ENCODE measurements around the gene RASSF8. TPM values are rescaled to one million over a fixed set of nuclear protein-coding genes. Genes with fewer than 3 reads are reported as not detected.

Gene RASSF8
- total and polyA plus RNA-seq, 4 experiments from 2014 or later, result not detected

DNA sequence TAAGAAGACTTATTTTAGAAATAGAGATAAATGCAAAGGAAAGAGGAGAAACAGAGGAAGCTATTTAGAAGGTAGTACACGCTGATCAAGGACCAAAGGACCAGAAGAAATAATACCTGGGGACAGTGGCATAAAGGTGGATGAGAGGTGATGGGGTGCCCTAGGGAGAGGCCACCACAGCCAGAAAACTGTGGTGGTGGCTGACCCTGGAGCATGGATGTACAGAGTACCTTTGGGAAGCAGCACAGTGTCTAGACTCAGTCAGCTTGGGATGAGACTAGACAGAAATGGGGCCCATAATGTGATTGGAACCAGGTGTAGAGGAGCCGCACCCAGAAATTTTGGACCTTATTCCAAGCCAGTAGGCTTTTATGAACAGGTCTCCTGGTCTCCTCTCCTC lies 17.2 kb downstream of the RASSF8 start:
- H3K4me1 ChIP-seq (ENCODE audit: insufficient read depth, low read length), result no peaks in the 10 kb centered on the region
- no peaks in the 10 kb centered on the region for H3K9me3 ChIP-seq (ENCODE audit: control insufficient read depth in 1 of 2, low read length in 2 of 2)
- Mint-ChIP-seq H3K27ac (no peak overlapping the region), H3K4me1 (peaks cover 0 to 4% (median under 1%) of the 10 kb centered on the region in 4 donors), H3K27me3 (peaks cover 9 to 14% of the 10 kb centered on the region in 2 donors), H3K36me3 (no peaks in the 10 kb centered on the region), H3K9me3 (peaks cover 0 to 1% (median 0%) of the 10 kb centered on the region in 8 donors), H3K4me3 (no peak overlapping the region)
- intact Hi-C loops (cut with micrococcal nuclease), result no loop called here
- no peak overlapping the region for H3K4me3 ChIP-seq (ENCODE audit: low read length in 2 of 2)
- ChIA-PET POLR2A (ENCODE audit: partially characterized antibody) (no interaction called here), CTCF (ENCODE audit: partially characterized antibody) (no interaction called here)
- DNase-seq, result no peak
- no peaks in the 10 kb centered on the region for H3K36me3 ChIP-seq (ENCODE audit: insufficient read depth, low read length)
- no peaks in the 10 kb centered on the region for H3K27me3 ChIP-seq (ENCODE audit: insufficient read depth, low read length)
- H3K27ac ChIP-seq (ENCODE audit: low read depth, low read length), result no peak overlapping the region

DNA sequence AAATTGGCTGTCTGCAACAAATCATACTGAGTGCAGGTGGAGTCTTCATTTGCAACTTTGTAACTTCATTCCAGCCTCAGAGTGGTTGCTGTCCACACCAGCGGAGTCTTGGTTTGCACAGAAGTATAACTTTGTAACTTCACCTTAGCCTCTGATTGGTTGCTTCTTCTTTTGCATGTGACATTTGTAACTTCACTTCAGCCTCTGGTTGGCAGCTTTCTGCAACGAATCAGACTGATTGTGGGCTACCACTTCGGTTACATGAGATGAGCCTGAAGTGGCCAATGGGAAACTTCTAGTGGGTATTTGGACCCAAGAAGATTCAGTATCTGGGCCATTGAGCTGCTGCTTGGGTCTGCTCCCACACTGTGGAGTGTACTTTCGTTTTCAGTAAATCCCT lies 17.8 kb downstream of the RASSF8 start:
- Histone ChIP-seq H3K36me3 (ENCODE audit: insufficient read depth, low read length) (no peaks in the 10 kb centered on the region), H3K9me3 (ENCODE audit: control insufficient read depth in 1 of 2, low read length in 2 of 2) (no peaks in the 10 kb centered on the region), H3K4me1 (ENCODE audit: insufficient read depth, low read length) (no peaks in the 10 kb centered on the region), H3K4me3 (ENCODE audit: low read length in 2 of 2) (no peak overlapping the region), H3K27me3 (ENCODE audit: insufficient read depth, low read length) (no peaks in the 10 kb centered on the region), H3K27ac (ENCODE audit: low read depth, low read length) (no peak overlapping the region)
- Mint-ChIP-seq H3K4me1 (peaks cover 0 to 4% (median under 1%) of the 10 kb centered on the region in 4 donors), H3K9me3 (peaks cover 0 to 1% (median 0%) of the 10 kb centered on the region in 8 donors), H3K27ac (no peak overlapping the region), H3K4me3 (no peak overlapping the region), H3K36me3 (no peaks in the 10 kb centered on the region), H3K27me3 (peaks cover 7 to 10% of the 10 kb centered on the region in 2 donors)
- POLR2A ChIA-PET (ENCODE audit: partially characterized antibody), result no interaction called here
- CTCF ChIA-PET (ENCODE audit: partially characterized antibody), result no interaction called here
- intact Hi-C loops (cut with micrococcal nuclease), result no loop called here
- no peak for DNase-seq

DNA sequence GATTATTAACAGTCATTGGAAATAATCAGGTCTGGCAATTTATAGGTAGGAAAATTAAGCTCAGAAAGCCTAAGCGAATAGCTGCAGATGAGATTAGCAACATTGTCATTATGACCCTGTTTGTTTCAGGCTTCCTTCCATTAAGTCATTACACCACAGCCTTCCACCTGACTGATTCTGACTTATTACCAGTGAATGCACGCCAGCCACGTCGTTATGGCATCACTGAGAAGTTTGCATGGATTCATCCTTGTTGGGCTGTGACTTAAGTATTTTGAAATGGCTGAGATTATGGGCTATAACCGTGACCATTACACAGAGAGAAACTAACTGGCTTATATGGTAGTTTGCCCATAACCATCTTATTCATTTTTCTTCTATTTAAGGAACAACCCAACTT lies 18.6 kb downstream of the RASSF8 start:
- ChIA-PET CTCF (ENCODE audit: partially characterized antibody) (no interaction called here), POLR2A (ENCODE audit: partially characterized antibody) (no interaction called here)
- Mint-ChIP-seq H3K27me3 (peaks cover 7 to 10% of the 10 kb centered on the region in 2 donors), H3K4me3 (peak overlapping the region in 1 of 8 donors; percentile 14), H3K36me3 (no peaks in the 10 kb centered on the region), H3K27ac (no peak overlapping the region), H3K4me1 (peaks cover 0 to 4% (median under 1%) of the 10 kb centered on the region in 4 donors), H3K9me3 (peaks cover 0 to 1% (median 0%) of the 10 kb centered on the region in 8 donors)
- no peak for DNase-seq
- H3K27me3 ChIP-seq (ENCODE audit: insufficient read depth, low read length), result no peaks in the 10 kb centered on the region
- intact Hi-C loops (cut with micrococcal nuclease), result no loop called here
- no peaks in the 10 kb centered on the region for H3K4me1 ChIP-seq (ENCODE audit: insufficient read depth, low read length)
- H3K4me3 ChIP-seq (ENCODE audit: low read length in 2 of 2), result no peak overlapping the region
- no peak overlapping the region for H3K27ac ChIP-seq (ENCODE audit: low read depth, low read length)
- H3K36me3 ChIP-seq (ENCODE audit: insufficient read depth, low read length), result no peaks in the 10 kb centered on the region
- H3K9me3 ChIP-seq (ENCODE audit: control insufficient read depth in 1 of 2, low read length in 2 of 2), result no peaks in the 10 kb centered on the region

DNA sequence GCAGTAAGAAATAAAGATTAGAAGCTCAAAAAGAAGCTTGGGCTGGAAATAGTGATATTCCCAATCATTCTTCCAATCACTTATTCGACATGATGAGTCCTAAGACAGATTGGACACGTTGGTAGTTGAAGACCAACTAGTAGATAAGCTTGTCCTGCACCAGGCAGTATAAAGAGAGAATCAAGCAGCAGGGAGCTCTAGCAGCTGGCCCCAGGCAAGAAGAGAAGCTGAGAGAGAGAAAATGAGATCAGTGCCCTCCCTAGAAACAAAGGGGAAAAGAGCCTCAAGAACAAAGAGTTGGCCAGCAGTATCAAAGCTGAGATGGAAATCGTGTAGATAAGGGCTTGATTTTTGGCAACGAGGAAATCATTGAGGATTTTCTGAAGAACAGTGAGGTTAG lies 20.6 kb downstream of the RASSF8 start:
- Histone ChIP-seq H3K9me3 (ENCODE audit: control insufficient read depth in 1 of 2, low read length in 2 of 2) (no peaks in the 10 kb centered on the region), H3K36me3 (ENCODE audit: insufficient read depth, low read length) (no peaks in the 10 kb centered on the region), H3K4me3 (ENCODE audit: low read length in 2 of 2) (no peak overlapping the region), H3K27me3 (ENCODE audit: insufficient read depth, low read length) (no peaks in the 10 kb centered on the region), H3K4me1 (ENCODE audit: insufficient read depth, low read length) (no peaks in the 10 kb centered on the region), H3K27ac (ENCODE audit: low read depth, low read length) (no peak overlapping the region)
- POLR2A ChIA-PET (ENCODE audit: partially characterized antibody), result no interaction called here
- intact Hi-C loops (cut with micrococcal nuclease), result no loop called here
- H3K4me3 Mint-ChIP-seq, result no peak overlapping the region
- H3K27me3 Mint-ChIP-seq, result peaks cover 7 to 10% of the 10 kb centered on the region in 2 donors
- no peak overlapping the region for H3K27ac Mint-ChIP-seq
- H3K9me3 Mint-ChIP-seq, result peaks cover 0 to 1% (median 0%) of the 10 kb centered on the region in 8 donors
- CTCF ChIA-PET (ENCODE audit: partially characterized antibody), result no interaction called here
- no peak for DNase-seq
- H3K36me3 Mint-ChIP-seq, result no peaks in the 10 kb centered on the region
- peaks cover 0 to 4% (median under 1%) of the 10 kb centered on the region in 4 donors for H3K4me1 Mint-ChIP-seq

DNA sequence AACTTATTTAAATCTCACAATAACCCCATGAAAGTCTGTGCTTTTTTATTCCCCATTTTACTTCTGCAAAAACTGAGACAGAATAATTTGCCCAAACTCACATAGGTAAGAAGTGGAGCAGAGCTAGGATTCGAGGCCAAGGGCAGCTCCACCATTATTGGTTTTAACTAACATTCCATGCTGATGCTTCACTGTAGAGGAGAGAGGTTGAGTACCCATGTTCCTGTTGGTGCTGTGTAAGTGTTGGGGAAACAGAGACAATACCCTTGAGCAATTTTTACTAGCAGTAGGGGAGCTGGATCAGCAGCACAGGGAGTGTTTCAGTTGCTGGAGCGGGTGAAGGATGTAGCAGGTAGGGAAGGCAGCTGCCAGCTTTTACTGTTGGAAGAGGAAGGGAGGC lies 21.1 kb downstream of the RASSF8 start:
- Histone ChIP-seq H3K9me3 (ENCODE audit: control insufficient read depth in 1 of 2, low read length in 2 of 2) (no peaks in the 10 kb centered on the region), H3K27ac (ENCODE audit: low read depth, low read length) (no peak overlapping the region), H3K36me3 (ENCODE audit: insufficient read depth, low read length) (no peaks in the 10 kb centered on the region), H3K27me3 (ENCODE audit: insufficient read depth, low read length) (no peaks in the 10 kb centered on the region), H3K4me1 (ENCODE audit: insufficient read depth, low read length) (no peaks in the 10 kb centered on the region), H3K4me3 (ENCODE audit: low read length in 2 of 2) (no peak overlapping the region)
- no peak for DNase-seq
- peaks cover 6 to 10% of the 10 kb centered on the region in 2 donors for H3K27me3 Mint-ChIP-seq
- no peak overlapping the region for H3K4me3 Mint-ChIP-seq
- H3K9me3 Mint-ChIP-seq, result peaks cover 0 to 1% (median 0%) of the 10 kb centered on the region in 8 donors
- intact Hi-C loops (cut with micrococcal nuclease), result no loop called here
- H3K4me1 Mint-ChIP-seq, result peaks cover 0 to 4% (median under 1%) of the 10 kb centered on the region in 4 donors
- H3K36me3 Mint-ChIP-seq, result no peaks in the 10 kb centered on the region
- ChIA-PET CTCF (ENCODE audit: partially characterized antibody) (no interaction called here), POLR2A (ENCODE audit: partially characterized antibody) (no interaction called here)
- H3K27ac Mint-ChIP-seq, result no peak overlapping the region

DNA sequence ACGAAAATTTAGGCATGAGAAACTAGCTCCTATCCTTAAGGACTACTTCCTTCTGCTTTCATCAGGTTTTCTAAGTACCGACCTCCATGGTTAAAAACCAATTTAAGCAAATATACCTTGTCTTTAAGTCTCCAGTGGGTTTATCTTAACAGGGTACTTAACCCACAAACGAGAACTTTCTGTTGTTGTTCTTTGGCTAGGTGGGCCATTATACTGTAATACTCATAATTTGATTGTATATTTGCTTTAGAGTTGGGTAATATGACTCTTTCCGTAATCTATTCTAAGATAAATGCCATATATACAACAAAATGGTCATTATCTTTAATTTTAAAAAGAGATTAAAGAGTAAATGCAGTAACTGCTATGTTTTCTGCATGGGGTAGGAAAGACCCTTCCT lies 21.6 kb downstream of the RASSF8 start:
- H3K27me3 ChIP-seq (ENCODE audit: insufficient read depth, low read length), result no peaks in the 10 kb centered on the region
- Mint-ChIP-seq H3K27me3 (peaks cover 1 to 6% of the 10 kb centered on the region in 2 donors), H3K4me1 (peaks cover 0 to 4% (median under 1%) of the 10 kb centered on the region in 4 donors), H3K9me3 (peaks cover 0 to 1% (median 0%) of the 10 kb centered on the region in 8 donors), H3K4me3 (no peak overlapping the region), H3K36me3 (no peaks in the 10 kb centered on the region), H3K27ac (no peak overlapping the region)
- H3K36me3 ChIP-seq (ENCODE audit: insufficient read depth, low read length), result no peaks in the 10 kb centered on the region
- H3K4me1 ChIP-seq (ENCODE audit: insufficient read depth, low read length), result no peaks in the 10 kb centered on the region
- CTCF ChIA-PET (ENCODE audit: partially characterized antibody), result no interaction called here
- no peak overlapping the region for H3K4me3 ChIP-seq (ENCODE audit: low read length in 2 of 2)
- H3K27ac ChIP-seq (ENCODE audit: low read depth, low read length), result no peak overlapping the region
- POLR2A ChIA-PET (ENCODE audit: partially characterized antibody), result no interaction called here
- no peak for DNase-seq
- intact Hi-C loops (cut with micrococcal nuclease), result no loop called here
- H3K9me3 ChIP-seq (ENCODE audit: control insufficient read depth in 1 of 2, low read length in 2 of 2), result no peaks in the 10 kb centered on the region

DNA sequence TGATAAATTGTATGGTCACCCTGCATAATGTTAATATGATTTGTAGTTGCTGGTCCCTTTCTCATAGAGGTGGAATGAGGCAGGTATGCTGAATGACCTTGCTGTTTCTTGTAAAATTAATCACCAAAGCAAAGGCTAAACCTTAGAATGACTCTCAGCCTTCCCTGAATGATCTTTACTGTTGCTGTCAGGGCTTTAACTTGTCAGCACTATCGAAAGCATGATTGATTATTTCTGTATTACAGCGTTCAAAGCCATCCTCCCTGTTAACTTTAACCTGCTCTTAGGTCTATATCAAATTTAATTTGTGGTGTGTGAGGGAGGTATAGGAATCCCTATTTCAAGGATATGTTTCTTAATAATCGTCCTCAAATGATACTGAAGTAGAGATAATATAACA lies 23.1 kb downstream of the RASSF8 start:
- H3K27ac Mint-ChIP-seq, result no peak overlapping the region
- no peak for DNase-seq
- H3K36me3 ChIP-seq (ENCODE audit: insufficient read depth, low read length), result no peaks in the 10 kb centered on the region
- no peak overlapping the region for H3K4me3 Mint-ChIP-seq
- CTCF ChIA-PET (ENCODE audit: partially characterized antibody), result no interaction called here
- no peaks in the 10 kb centered on the region for H3K4me1 ChIP-seq (ENCODE audit: insufficient read depth, low read length)
- H3K9me3 ChIP-seq (ENCODE audit: control insufficient read depth in 1 of 2, low read length in 2 of 2), result no peaks in the 10 kb centered on the region
- H3K36me3 Mint-ChIP-seq, result no peaks in the 10 kb centered on the region
- no peak overlapping the region for H3K4me3 ChIP-seq (ENCODE audit: low read length in 2 of 2)
- peaks cover 0 to 4% (median 0%) of the 10 kb centered on the region in 8 donors for H3K9me3 Mint-ChIP-seq
- POLR2A ChIA-PET (ENCODE audit: partially characterized antibody), result no interaction called here
- peaks cover 0 to 3% (median 0%) of the 10 kb centered on the region in 4 donors for H3K4me1 Mint-ChIP-seq
- H3K27me3 ChIP-seq (ENCODE audit: insufficient read depth, low read length), result no peaks in the 10 kb centered on the region
- intact Hi-C loops (cut with micrococcal nuclease), result no loop called here
- H3K27ac ChIP-seq (ENCODE audit: low read depth, low read length), result no peak overlapping the region
- H3K27me3 Mint-ChIP-seq, result peaks cover 0 to 5% of the 10 kb centered on the region in 2 donors

DNA sequence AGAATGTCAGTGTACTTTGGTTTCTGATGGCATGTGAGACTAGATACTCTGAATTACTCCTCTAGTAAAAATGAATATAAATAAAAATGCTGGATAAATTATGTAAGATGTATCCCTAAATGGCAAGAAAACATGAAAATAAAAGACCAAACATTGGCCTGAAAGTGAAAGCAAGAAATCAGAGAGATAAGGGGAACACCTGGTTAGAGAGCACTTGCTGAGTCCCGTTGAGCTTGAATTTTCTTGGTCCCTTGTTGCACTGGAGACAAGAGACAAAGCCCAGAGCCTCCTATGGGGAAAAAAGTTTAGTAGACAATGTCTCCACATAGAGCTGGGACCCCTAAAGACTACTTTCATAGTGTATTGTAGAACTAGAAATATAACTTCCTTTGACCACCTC lies 23.9 kb downstream of the RASSF8 start:
- no peak for DNase-seq
- H3K36me3 Mint-ChIP-seq, result no peaks in the 10 kb centered on the region
- peaks cover 0 to 2% of the 10 kb centered on the region in 2 donors for H3K27me3 Mint-ChIP-seq
- ChIA-PET CTCF (ENCODE audit: partially characterized antibody) (no interaction called here), POLR2A (ENCODE audit: partially characterized antibody) (no interaction called here)
- no peak overlapping the region for H3K4me3 Mint-ChIP-seq
- intact Hi-C loops (cut with micrococcal nuclease), result no loop called here
- no peak overlapping the region for H3K27ac ChIP-seq (ENCODE audit: low read depth, low read length)
- H3K36me3 ChIP-seq (ENCODE audit: insufficient read depth, low read length), result no peaks in the 10 kb centered on the region
- no peaks in the 10 kb centered on the region for H3K9me3 ChIP-seq (ENCODE audit: control insufficient read depth in 1 of 2, low read length in 2 of 2)
- no peak overlapping the region for H3K27ac Mint-ChIP-seq
- peaks cover 0 to 4% (median 0%) of the 10 kb centered on the region in 8 donors for H3K9me3 Mint-ChIP-seq
- no peaks in the 10 kb centered on the region for H3K4me1 Mint-ChIP-seq
- H3K4me1 ChIP-seq (ENCODE audit: insufficient read depth, low read length), result no peaks in the 10 kb centered on the region
- H3K4me3 ChIP-seq (ENCODE audit: low read length in 2 of 2), result no peak overlapping the region
- H3K27me3 ChIP-seq (ENCODE audit: insufficient read depth, low read length), result no peaks in the 10 kb centered on the region
